HL-60 (cell line): ENCODE measurements around the gene CTSK.

Experiments used
- DNase-seq, 2 experiments: peaks; one replicate each; pipeline ENCODE4 v3.0.0-alpha.2; 2010 to 2020; ENCODE audit warnings: low read depth in 1 of 2, low spot score in 1 of 2
- H3K27ac ChIP-seq: fragments of 250-450 bp; sonication (Bioruptor Pico); replicated peaks from 2 replicates; pipeline ENCODE4 v1.5.1; 2020; ENCODE audit warnings: mild to moderate bottlenecking, moderate library complexity
- H3K27me3 ChIP-seq: fragments of 250-450 bp; sonication (Bioruptor Pico); 2 replicates; pipeline ENCODE4 v1.5.1; 2021; ENCODE audit warnings: mild to moderate bottlenecking, moderate library complexity; ENCODE audit not compliant: insufficient read depth, poor library complexity, severe bottlenecking
- H3K4me3 ChIP-seq: replicated peaks from 2 replicates; pipeline ENCODE4 v1.5.1; 2011; ENCODE audit warnings: mild to moderate bottlenecking, control low read depth, low read length; ENCODE audit not compliant: insufficient read depth
- CTCF ChIP-seq: IDR thresholded peaks from one replicate; pipeline ENCODE4 v1.5.1; 2011; ENCODE audit warnings: low read length, control low read depth, inconsistent platforms; ENCODE audit not compliant: insufficient read depth
- GABPA ChIP-seq: IDR thresholded peaks from 2 replicates; pipeline ENCODE4 v1.6.1; 2012; ENCODE audit warnings: low read depth
- POLR2AphosphoS5 ChIP-seq: IDR thresholded peaks from 2 replicates; pipeline ENCODE4 v1.6.1; 2012; ENCODE audit warnings: low read depth
- SPI1 ChIP-seq: IDR thresholded peaks from 2 replicates; pipeline ENCODE4 v1.6.1; 2012; ENCODE audit warnings: low read depth, mild to moderate bottlenecking, borderline replicate concordance
- TF ChIP-seq, protein P1 (sequence below): IDR thresholded peaks from 2 replicates; pipeline ENCODE4 v1.6.1; 2012; ENCODE audit warnings: low read depth; ENCODE audit not compliant: insufficient replicate concordance

Gene CTSK

DNA sequence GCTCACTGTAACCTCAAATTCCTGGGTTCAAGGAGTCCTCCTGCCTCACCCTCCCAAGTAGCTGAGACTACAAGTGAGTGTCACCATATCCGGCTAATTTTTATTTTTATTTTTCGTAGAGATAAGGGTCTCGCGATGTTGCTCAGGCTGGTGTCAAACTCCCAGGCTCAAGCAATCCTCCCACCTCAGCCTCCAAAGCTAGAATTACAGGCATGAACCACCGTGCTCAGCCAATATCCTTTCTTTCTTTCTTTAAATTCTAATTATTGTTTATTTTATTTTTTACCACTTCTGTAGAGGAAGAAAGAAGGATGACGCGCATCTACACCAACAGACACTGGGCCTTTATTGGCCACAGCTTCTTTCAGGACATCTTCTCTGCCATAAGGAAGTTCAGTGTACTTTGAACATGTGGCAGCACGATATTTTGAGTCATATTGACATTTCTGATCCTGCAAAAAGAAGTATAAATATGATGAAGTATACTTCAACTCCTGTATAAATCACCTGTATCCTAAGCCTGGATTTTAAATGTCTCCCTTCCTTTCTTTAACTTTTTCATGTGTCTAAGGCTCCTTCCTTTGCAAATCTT is 58.2 kb downstream of the CTSK start:
- DNase-seq, result no peak
- Histone ChIP-seq H3K27ac (no peak overlapping the region), H3K4me3 (no peak overlapping the region), H3K27me3 (no peaks in the 10 kb centered on the region)
- TF ChIP-seq POLR2AphosphoS5 (no peak), CTCF (no peak), GABPA (no peak)
- TF ChIP-seq, protein P1, sequence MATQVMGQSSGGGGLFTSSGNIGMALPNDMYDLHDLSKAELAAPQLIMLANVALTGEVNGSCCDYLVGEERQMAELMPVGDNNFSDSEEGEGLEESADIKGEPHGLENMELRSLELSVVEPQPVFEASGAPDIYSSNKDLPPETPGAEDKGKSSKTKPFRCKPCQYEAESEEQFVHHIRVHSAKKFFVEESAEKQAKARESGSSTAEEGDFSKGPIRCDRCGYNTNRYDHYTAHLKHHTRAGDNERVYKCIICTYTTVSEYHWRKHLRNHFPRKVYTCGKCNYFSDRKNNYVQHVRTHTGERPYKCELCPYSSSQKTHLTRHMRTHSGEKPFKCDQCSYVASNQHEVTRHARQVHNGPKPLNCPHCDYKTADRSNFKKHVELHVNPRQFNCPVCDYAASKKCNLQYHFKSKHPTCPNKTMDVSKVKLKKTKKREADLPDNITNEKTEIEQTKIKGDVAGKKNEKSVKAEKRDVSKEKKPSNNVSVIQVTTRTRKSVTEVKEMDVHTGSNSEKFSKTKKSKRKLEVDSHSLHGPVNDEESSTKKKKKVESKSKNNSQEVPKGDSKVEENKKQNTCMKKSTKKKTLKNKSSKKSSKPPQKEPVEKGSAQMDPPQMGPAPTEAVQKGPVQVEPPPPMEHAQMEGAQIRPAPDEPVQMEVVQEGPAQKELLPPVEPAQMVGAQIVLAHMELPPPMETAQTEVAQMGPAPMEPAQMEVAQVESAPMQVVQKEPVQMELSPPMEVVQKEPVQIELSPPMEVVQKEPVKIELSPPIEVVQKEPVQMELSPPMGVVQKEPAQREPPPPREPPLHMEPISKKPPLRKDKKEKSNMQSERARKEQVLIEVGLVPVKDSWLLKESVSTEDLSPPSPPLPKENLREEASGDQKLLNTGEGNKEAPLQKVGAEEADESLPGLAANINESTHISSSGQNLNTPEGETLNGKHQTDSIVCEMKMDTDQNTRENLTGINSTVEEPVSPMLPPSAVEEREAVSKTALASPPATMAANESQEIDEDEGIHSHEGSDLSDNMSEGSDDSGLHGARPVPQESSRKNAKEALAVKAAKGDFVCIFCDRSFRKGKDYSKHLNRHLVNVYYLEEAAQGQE, result no peak

GRCh38 chr1:150748878-150749719 is 59.0 kb downstream of the CTSK start:
- no peaks in the 10 kb centered on the region for H3K27me3 ChIP-seq
- DNase-seq, result no peak
- TF ChIP-seq POLR2AphosphoS5 (no peak), CTCF (no peak), GABPA (no peak), SPI1 (no peak)
- TF ChIP-seq, protein P1, result no peak
- H3K4me3 ChIP-seq, result no peak overlapping the region
- H3K27ac ChIP-seq, result no peak overlapping the region
